HG03135 (cell line): Measurements from ENCODE around the gene NCKAP5.

Experiments used
- ATAC-seq: cut with Tn5 transposase; IDR thresholded peaks from one replicate; pipeline ENCODE4 v1.9.1; 2021; ENCODE audit warnings: mild to moderate bottlenecking, moderate library complexity; ENCODE audit not compliant: unreplicated experiment

Gene NCKAP5

GRCh38 chr2:133498662-133499585 is 69.3 kb downstream of the NCKAP5 start:
- peak; percentile 65 for ATAC-seq

- ATAC-seq, result no peak
These were observed 70.2 kb downstream of the NCKAP5 start for GRCh38 chr2:133497951-133498565.

GRCh38 chr2:133497270-133497893 is 70.9 kb downstream of the NCKAP5 start:
- no peak for ATAC-seq

GRCh38 chr2:133496501-133497269 is 71.6 kb downstream of the NCKAP5 start:
- no peak for ATAC-seq

- no peak for ATAC-seq
These were observed 73.0 kb downstream of the NCKAP5 start for GRCh38 chr2:133495226-133495625.

- no peak for ATAC-seq
These were observed 75.4 kb downstream of the NCKAP5 start for GRCh38 chr2:133492719-133493380.

- ATAC-seq, result no peak
These were observed 77.8 kb downstream of the NCKAP5 start for GRCh38 chr2:133490411-133490980.

GRCh38 chr2:133489641-133490410 is 78.4 kb downstream of the NCKAP5 start:
- ATAC-seq, result no peak

GRCh38 chr2:133489146-133489545 is 79.1 kb downstream of the NCKAP5 start:
- ATAC-seq, result no peak

GRCh38 chr2:133486771-133487191 is 81.5 kb downstream of the NCKAP5 start:
- ATAC-seq, result no peak

GRCh38 chr2:133485868-133486267 is 82.4 kb downstream of the NCKAP5 start:
- no peak for ATAC-seq

- peak; percentile 61 for ATAC-seq
These were observed 83.5 kb downstream of the NCKAP5 start for GRCh38 chr2:133484784-133485183.

GRCh38 chr2:133484106-133484505 is 84.2 kb downstream of the NCKAP5 start:
- no peak for ATAC-seq

- no peak for ATAC-seq
These were observed 85.1 kb downstream of the NCKAP5 start for GRCh38 chr2:133483181-133483580.

- no peak for ATAC-seq
These were observed 87.4 kb downstream of the NCKAP5 start for GRCh38 chr2:133480707-133481429.

GRCh38 chr2:133477616-133477990 is 90.7 kb downstream of the NCKAP5 start:
- ATAC-seq, result no peak

GRCh38 chr2:133476931-133477615 is 91.2 kb downstream of the NCKAP5 start:
- no peak for ATAC-seq

- ATAC-seq, result no peak
These were observed 92.0 kb downstream of the NCKAP5 start for GRCh38 chr2:133476286-133476685.
